ENCODE results near the gene TMEM254. TPM values are rescaled to one million over a fixed set of nuclear protein-coding genes. Genes with fewer than 3 reads are reported as not detected.

The TMEM254 gene
- total and polyA plus RNA-seq, 2 donors (not counting 1 experiment from before 2014, with no cell fraction given) = 10.4 to 30.9 TPM

DNA sequence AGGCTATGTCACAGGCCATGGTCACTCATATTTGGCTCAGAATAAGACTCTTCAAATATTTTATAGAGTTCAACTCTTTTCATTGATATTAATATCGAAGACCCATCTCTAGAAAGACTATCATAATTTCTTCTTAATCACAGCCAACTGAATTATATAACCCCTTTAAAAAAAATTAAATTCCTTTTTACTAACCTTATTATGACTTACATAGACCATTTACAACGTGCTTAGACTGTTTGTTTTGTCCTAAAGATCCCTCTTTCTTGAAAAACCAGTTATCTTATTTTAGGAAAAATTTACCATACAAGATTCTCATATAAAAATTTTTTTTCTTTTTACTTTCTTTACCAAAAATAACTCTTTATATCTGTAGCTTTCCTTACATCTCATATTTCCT is 10.2 kb upstream of the TMEM254 start:
- Histone ChIP-seq H3K9me3 (ENCODE audit: control insufficient read depth, insufficient read depth, low read depth, low read length) (no peaks in the 10 kb centered on the region), H3K4me1 (ENCODE audit: control insufficient read depth, extremely low read depth, insufficient read depth, low read length) (no peaks in the 10 kb centered on the region), H3K79me2 (ENCODE audit: control insufficient read depth, insufficient read depth, low read length) (no peaks in the 10 kb centered on the region), H3K27ac (ENCODE audit: insufficient read depth, low read length) (no peak overlapping the region), H3K4me2 (ENCODE audit: extremely low read depth, insufficient read depth, low read length) (no peak overlapping the region), H3K27me3 (ENCODE audit: control insufficient read depth, insufficient read depth, low read length) (no peaks in the 10 kb centered on the region), H3K36me3 (ENCODE audit: control insufficient read depth, insufficient read depth, low read length) (no peaks in the 10 kb centered on the region), H3K4me3 (replicated peaks in 1 of 4; ENCODE audit: control extremely low read depth in 1 of 4, insufficient read depth in 1 of 4, low read depth in 3 of 4, low read length in 4 of 4) (no peak overlapping the region), H2AFZ (ENCODE audit: low read length) (no peak overlapping the region), H4K20me1 (ENCODE audit: control insufficient read depth, extremely low read depth, insufficient read depth, low read length) (no peaks in the 10 kb centered on the region), H3K9ac (ENCODE audit: insufficient read depth, low read length) (no peak overlapping the region)
- TF ChIP-seq EZH2 (IDR thresholded peaks at IDR 0.05; ENCODE audit: low read length, missing control alignments) = no peak
- TF ChIP-seq, protein P1, sequence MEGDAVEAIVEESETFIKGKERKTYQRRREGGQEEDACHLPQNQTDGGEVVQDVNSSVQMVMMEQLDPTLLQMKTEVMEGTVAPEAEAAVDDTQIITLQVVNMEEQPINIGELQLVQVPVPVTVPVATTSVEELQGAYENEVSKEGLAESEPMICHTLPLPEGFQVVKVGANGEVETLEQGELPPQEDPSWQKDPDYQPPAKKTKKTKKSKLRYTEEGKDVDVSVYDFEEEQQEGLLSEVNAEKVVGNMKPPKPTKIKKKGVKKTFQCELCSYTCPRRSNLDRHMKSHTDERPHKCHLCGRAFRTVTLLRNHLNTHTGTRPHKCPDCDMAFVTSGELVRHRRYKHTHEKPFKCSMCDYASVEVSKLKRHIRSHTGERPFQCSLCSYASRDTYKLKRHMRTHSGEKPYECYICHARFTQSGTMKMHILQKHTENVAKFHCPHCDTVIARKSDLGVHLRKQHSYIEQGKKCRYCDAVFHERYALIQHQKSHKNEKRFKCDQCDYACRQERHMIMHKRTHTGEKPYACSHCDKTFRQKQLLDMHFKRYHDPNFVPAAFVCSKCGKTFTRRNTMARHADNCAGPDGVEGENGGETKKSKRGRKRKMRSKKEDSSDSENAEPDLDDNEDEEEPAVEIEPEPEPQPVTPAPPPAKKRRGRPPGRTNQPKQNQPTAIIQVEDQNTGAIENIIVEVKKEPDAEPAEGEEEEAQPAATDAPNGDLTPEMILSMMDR (conservative IDR thresholded peaks at IDR 0.05 in 1 of 2, IDR thresholded peaks at IDR 0.05 in 1 of 2; ENCODE audit: low read depth in 1 of 2, low read length in 2 of 2) = no peak
- DNase-seq (ENCODE audit: low read depth in 2 of 2) = no peak

DNA sequence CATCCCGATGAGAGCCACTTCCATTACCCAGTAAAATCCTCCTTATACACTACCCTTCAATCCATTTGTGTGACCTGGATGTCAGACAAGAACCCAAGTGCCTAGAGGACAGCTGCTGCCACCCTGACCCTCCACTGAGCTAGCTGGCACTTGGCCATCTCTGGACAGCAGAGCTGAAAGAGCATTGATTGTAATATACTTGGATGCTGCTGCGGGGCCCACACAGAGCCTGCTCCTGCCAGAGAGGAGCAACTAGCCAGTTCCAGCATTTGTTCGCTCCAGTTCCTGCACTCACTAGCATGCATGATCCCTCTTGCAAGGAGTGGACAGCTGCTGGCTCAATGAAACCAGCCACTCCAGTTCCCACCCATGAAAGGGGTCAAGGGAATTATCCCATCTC is 8.4 kb upstream of the TMEM254 start:
- Histone ChIP-seq H3K9me3 (ENCODE audit: control insufficient read depth, insufficient read depth, low read depth, low read length) (no peaks in the 10 kb centered on the region), H3K4me1 (ENCODE audit: control insufficient read depth, extremely low read depth, insufficient read depth, low read length) (no peaks in the 10 kb centered on the region), H4K20me1 (ENCODE audit: control insufficient read depth, extremely low read depth, insufficient read depth, low read length) (no peaks in the 10 kb centered on the region), H2AFZ (ENCODE audit: low read length) (no peak overlapping the region), H3K4me2 (ENCODE audit: extremely low read depth, insufficient read depth, low read length) (no peak overlapping the region), H3K27ac (ENCODE audit: insufficient read depth, low read length) (no peak overlapping the region), H3K36me3 (ENCODE audit: control insufficient read depth, insufficient read depth, low read length) (no peaks in the 10 kb centered on the region), H3K79me2 (ENCODE audit: control insufficient read depth, insufficient read depth, low read length) (no peaks in the 10 kb centered on the region), H3K9ac (ENCODE audit: insufficient read depth, low read length) (no peak overlapping the region), H3K4me3 (replicated peaks in 1 of 4; ENCODE audit: control extremely low read depth in 1 of 4, insufficient read depth in 1 of 4, low read depth in 3 of 4, low read length in 4 of 4) (no peak overlapping the region), H3K27me3 (ENCODE audit: control insufficient read depth, insufficient read depth, low read length) (no peaks in the 10 kb centered on the region)
- no peak for DNase-seq (ENCODE audit: low read depth in 2 of 2)
- TF ChIP-seq, protein P1 (conservative IDR thresholded peaks at IDR 0.05 in 1 of 2, IDR thresholded peaks at IDR 0.05 in 1 of 2; ENCODE audit: low read depth in 1 of 2, low read length in 2 of 2) = no peak
- no peak for TF ChIP-seq EZH2 (IDR thresholded peaks at IDR 0.05; ENCODE audit: low read length, missing control alignments)

DNA sequence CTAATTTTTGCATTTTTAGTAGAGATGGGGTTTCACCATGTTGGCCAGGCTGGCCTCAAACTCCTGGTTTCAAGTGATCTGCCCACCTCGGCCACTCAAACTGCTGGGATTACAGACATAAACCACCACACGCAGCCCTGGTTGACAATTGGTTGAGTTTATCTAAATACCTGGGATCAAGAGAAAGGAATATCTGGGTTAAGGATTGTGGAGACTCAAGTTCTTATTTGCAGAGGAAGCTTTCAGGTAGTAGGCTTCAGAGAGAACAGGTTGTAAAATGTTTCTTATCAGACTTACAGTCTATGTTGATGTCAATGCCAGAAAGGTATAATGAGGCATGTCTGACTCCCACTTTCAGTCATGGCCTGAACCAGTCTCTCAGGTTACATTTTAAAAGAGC is 5.9 kb upstream of the TMEM254 start:
- H3K27ac ChIP-seq (ENCODE audit: insufficient read depth, low read length) = no peak overlapping the region
- H3K4me2 ChIP-seq (ENCODE audit: extremely low read depth, insufficient read depth, low read length) = no peak overlapping the region
- no peak overlapping the region for H3K4me3 ChIP-seq (replicated peaks in 1 of 4; ENCODE audit: control extremely low read depth in 1 of 4, insufficient read depth in 1 of 4, low read depth in 3 of 4, low read length in 4 of 4)
- peaks cover 1% of the 10 kb centered on the region for H3K4me1 ChIP-seq (ENCODE audit: control insufficient read depth, extremely low read depth, insufficient read depth, low read length)
- TF ChIP-seq, protein P1 (conservative IDR thresholded peaks at IDR 0.05 in 1 of 2, IDR thresholded peaks at IDR 0.05 in 1 of 2; ENCODE audit: low read depth in 1 of 2, low read length in 2 of 2) = no peak
- no peak for TF ChIP-seq EZH2 (IDR thresholded peaks at IDR 0.05; ENCODE audit: low read length, missing control alignments)
- no peaks in the 10 kb centered on the region for H3K27me3 ChIP-seq (ENCODE audit: control insufficient read depth, insufficient read depth, low read length)
- no peaks in the 10 kb centered on the region for H3K9me3 ChIP-seq (ENCODE audit: control insufficient read depth, insufficient read depth, low read depth, low read length)
- H2AFZ ChIP-seq (ENCODE audit: low read length) = no peak overlapping the region
- no peaks in the 10 kb centered on the region for H3K79me2 ChIP-seq (ENCODE audit: control insufficient read depth, insufficient read depth, low read length)
- DNase-seq (ENCODE audit: low read depth in 2 of 2) = no peak
- H4K20me1 ChIP-seq (ENCODE audit: control insufficient read depth, extremely low read depth, insufficient read depth, low read length) = no peaks in the 10 kb centered on the region
- no peaks in the 10 kb centered on the region for H3K36me3 ChIP-seq (ENCODE audit: control insufficient read depth, insufficient read depth, low read length)
- no peak overlapping the region for H3K9ac ChIP-seq (ENCODE audit: insufficient read depth, low read length)
